ENCODE results near the gene POU3F2. TPM values are rescaled to one million over a fixed set of nuclear protein-coding genes. Genes with fewer than 3 reads are reported as not detected.

The POU3F2 gene
- total and polyA plus RNA-seq, 9 of the 15 experiments (the other 6 are each of a cell fraction or from before 2014, with no cell fraction given) = 0.08 to 0.46 (median 0.36) TPM

GRCh38 chr6:98871821-98872220 lies 37.4 kb downstream of the POU3F2 start:
- Histone ChIP-seq H2AFZ (ENCODE audit: low read depth, low read length) (no peak overlapping the region), H3K27me3 (ENCODE audit: control insufficient read depth in 2 of 2, insufficient read depth in 2 of 2, low read length in 2 of 2) (no peaks in the 10 kb centered on the region), H3K4me3 (no peak overlapping the region), H3K9me1 (ENCODE audit: control insufficient read depth, insufficient read depth, low read length) (no peaks in the 10 kb centered on the region), H3K4me2 (ENCODE audit: insufficient read depth, low read length) (no peak overlapping the region), H3K27ac (ENCODE audit: extremely low read depth, low read depth, low read length) (no peak overlapping the region), H4K20me1 (replicated peaks; ENCODE audit: control insufficient read depth, insufficient read depth, low read length) (no peaks in the 10 kb centered on the region), H3K9ac (ENCODE audit: insufficient read depth in 1 of 2, low read depth in 2 of 2, low read length in 2 of 2) (no peak overlapping the region), H3K36me3 (ENCODE audit: control insufficient read depth, insufficient read depth, low read length) (peaks cover 8% of the 10 kb centered on the region; the same call in 1 of the 3 replicates), H3K79me2 (ENCODE audit: control insufficient read depth, insufficient read depth, low read length) (no peaks in the 10 kb centered on the region), H3K9me3 (replicated peaks; ENCODE audit: control insufficient read depth, insufficient read depth, low read depth, low read length) (no peaks in the 10 kb centered on the region), H3K4me1 (replicated peaks in 1 of 2; ENCODE audit: control insufficient read depth in 2 of 2, insufficient read depth in 2 of 2, low read length in 2 of 2) (no peaks in the 10 kb centered on the region)
- ATAC-seq (no peak), DNase-seq (ENCODE audit: extremely low read depth in 1 of 4, low spot score in 3 of 4) (no peak), FAIRE-seq (no peak)
- TF ChIP-seq, protein P1, sequence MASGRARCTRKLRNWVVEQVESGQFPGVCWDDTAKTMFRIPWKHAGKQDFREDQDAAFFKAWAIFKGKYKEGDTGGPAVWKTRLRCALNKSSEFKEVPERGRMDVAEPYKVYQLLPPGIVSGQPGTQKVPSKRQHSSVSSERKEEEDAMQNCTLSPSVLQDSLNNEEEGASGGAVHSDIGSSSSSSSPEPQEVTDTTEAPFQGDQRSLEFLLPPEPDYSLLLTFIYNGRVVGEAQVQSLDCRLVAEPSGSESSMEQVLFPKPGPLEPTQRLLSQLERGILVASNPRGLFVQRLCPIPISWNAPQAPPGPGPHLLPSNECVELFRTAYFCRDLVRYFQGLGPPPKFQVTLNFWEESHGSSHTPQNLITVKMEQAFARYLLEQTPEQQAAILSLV (tag; IDR thresholded peaks at IDR 0.05) = no peak
- TF ChIP-seq FIP1L1 (IDR thresholded peaks at IDR 0.05; ENCODE audit: low read depth, low read length, poor library complexity, severe bottlenecking) (no peak), SRSF3 (IDR thresholded peaks at IDR 0.05; ENCODE audit: insufficient read depth, low read length) (no peak), NFE2L1 (tag; IDR thresholded peaks at IDR 0.05; ENCODE audit: borderline replicate concordance, low read depth) (no peak)
- 72% methylated on average over 3 of the region's 3 CpGs for WGBS (ENCODE audit: insufficient coverage, low coverage, missing lambda C conversion rate)
- in situ Hi-C loops (cut with MboI) (no loop called here), intact Hi-C loops (cut with micrococcal nuclease) (no loop called here)
- no TSS peak for BruUV-seq (replicated peaks)
- ChIA-PET POLR2A (no interaction called here), CTCF (ENCODE audit: low intra/inter-chr PET ratio) (no interaction called here)

- no peaks in the 10 kb centered on the region for H3K4me1 ChIP-seq (replicated peaks in 1 of 2; ENCODE audit: control insufficient read depth in 2 of 2, insufficient read depth in 2 of 2, low read length in 2 of 2)
- no TSS peak for BruUV-seq (replicated peaks)
- peaks cover 12% of the 10 kb centered on the region; the same call in 1 of the 3 replicates for H3K36me3 ChIP-seq (ENCODE audit: control insufficient read depth, insufficient read depth, low read length)
- WGBS (ENCODE audit: insufficient coverage, low coverage, missing lambda C conversion rate) = 92% methylated on average over 2 of the region's 2 CpGs
- no peaks in the 10 kb centered on the region for H3K79me2 ChIP-seq (ENCODE audit: control insufficient read depth, insufficient read depth, low read length)
- H3K9me1 ChIP-seq (ENCODE audit: control insufficient read depth, insufficient read depth, low read length) = no peaks in the 10 kb centered on the region
- DNase-seq (ENCODE audit: extremely low read depth in 1 of 4, low spot score in 3 of 4) = no peak
- no peak overlapping the region for H2AFZ ChIP-seq (ENCODE audit: low read depth, low read length)
- no peak overlapping the region for H3K27ac ChIP-seq (ENCODE audit: extremely low read depth, low read depth, low read length)
- in situ Hi-C loops (cut with MboI) = no loop called here
- no peak for ATAC-seq
- CTCF ChIA-PET (ENCODE audit: low intra/inter-chr PET ratio) = no interaction called here
- intact Hi-C loops (cut with micrococcal nuclease) = no loop called here
- H3K4me3 ChIP-seq = no peak overlapping the region
- H4K20me1 ChIP-seq (replicated peaks; ENCODE audit: control insufficient read depth, insufficient read depth, low read length) = no peaks in the 10 kb centered on the region
- H3K9ac ChIP-seq (ENCODE audit: insufficient read depth in 1 of 2, low read depth in 2 of 2, low read length in 2 of 2) = no peak overlapping the region
- FAIRE-seq = no peak
- no peak overlapping the region for H3K4me2 ChIP-seq (ENCODE audit: insufficient read depth, low read length)
- POLR2A ChIA-PET = interaction anchor here (0.5 kb wide), 1 partner anchor 1885 kb away, joined by 5 read pairs; no protein-coding TSS in a partner anchor
- H3K27me3 ChIP-seq (ENCODE audit: control insufficient read depth in 2 of 2, insufficient read depth in 2 of 2, low read length in 2 of 2) = no peaks in the 10 kb centered on the region
- H3K9me3 ChIP-seq (replicated peaks; ENCODE audit: control insufficient read depth, insufficient read depth, low read depth, low read length) = no peaks in the 10 kb centered on the region
- no peak for TF ChIP-seq HEY1 (CRISPR knock-in tag; IDR thresholded peaks at IDR 0.05; ENCODE audit: borderline replicate concordance)
- TF ChIP-seq HMGN3 (IDR thresholded peaks at IDR 0.05; ENCODE audit: borderline replicate concordance, extremely low read depth, insufficient read length, low read depth, low read length) = no peak
- no peak for TF ChIP-seq ESRRA (IDR thresholded peaks at IDR 0.05; ENCODE audit: borderline replicate concordance, low read depth)
- no peak for TF ChIP-seq PHF21A (IDR thresholded peaks at IDR 0.05; ENCODE audit: borderline replicate concordance, low read depth)
- TF ChIP-seq HSF4 (CRISPR knock-in tag; IDR thresholded peaks at IDR 0.05; ENCODE audit: borderline replicate concordance) = no peak
- no peak for TF ChIP-seq NFIC (IDR thresholded peaks at IDR 0.05)
- no peak for TF ChIP-seq SAFB (IDR thresholded peaks at IDR 0.05; ENCODE audit: borderline replicate concordance, low read depth, low read length)
- TF ChIP-seq KAT8 (IDR thresholded peaks at IDR 0.05; ENCODE audit: low read depth) = no peak
- TF ChIP-seq POLR2G (IDR thresholded peaks at IDR 0.05; ENCODE audit: low read depth, low read length) = no peak
- no peak for TF ChIP-seq TRIM24 (IDR thresholded peaks at IDR 0.05)
- no peak for TF ChIP-seq DNMT1 (IDR thresholded peaks at IDR 0.05)
- TF ChIP-seq MIER1 (IDR thresholded peaks at IDR 0.05; ENCODE audit: low read depth) = no peak
- no peak for TF ChIP-seq ETV5 (CRISPR knock-in tag; IDR thresholded peaks at IDR 0.05; ENCODE audit: low read depth)
These were observed 41.0 kb downstream of the POU3F2 start for GRCh38 chr6:98875375-98875774.
